HG02588 (cell line): ENCODE measurements around the gene SLC6A18.
"Not testable (repeated sequence)": the region's sequence is repeated elsewhere in the genome, so short reads cannot be mapped to it uniquely, and the experiment has no call there.

Experiments used
- ATAC-seq: cut with Tn5 transposase; IDR thresholded peaks from one replicate; pipeline ENCODE4 v1.9.1; 2021; ENCODE audit warnings: mild to moderate bottlenecking, moderate library complexity; ENCODE audit not compliant: unreplicated experiment

Gene SLC6A18

DNA sequence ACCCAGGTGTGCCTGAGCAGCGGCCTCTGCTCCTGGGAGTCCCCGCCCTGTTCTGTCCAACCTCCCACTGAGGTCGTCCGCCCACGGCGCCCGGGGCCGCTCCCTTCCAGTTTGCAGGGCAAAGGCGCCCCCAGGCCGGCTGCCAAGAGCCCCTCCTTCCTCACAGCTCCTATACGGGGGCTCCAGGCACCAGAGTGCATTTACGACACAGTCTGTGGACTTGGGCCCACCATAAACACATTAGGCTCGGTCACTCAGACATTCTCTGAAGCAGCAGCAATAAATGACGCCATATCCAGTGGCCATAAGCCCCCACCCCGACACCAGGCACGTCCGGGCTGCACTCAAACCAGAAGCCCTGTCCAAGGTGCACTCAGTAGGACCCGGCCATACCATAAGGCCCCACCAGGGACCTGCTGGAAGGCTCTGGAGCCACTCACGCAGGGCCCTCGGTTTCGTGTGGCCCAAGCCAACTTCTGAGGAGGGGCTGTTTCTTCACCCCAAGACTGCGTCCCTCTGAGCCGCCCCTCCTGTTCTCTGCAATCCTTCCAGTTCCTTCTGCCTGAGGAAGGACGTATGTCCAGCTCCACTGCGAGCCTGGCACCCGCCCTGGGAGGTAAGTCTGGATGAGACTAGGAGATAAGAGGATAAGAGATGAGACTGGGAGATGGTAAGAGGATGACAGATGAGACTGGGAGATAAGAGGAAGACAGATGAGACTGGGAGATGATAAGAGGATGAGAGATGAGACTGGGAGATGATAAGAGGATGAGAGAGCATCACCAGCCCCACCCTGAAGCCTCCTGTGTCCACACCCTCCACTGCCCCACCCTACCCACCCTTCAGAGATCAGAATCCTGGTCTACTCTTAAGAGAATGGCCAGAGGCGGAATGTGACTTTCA, 26.7 kb downstream of the SLC6A18 start:
- ATAC-seq = no peak

DNA sequence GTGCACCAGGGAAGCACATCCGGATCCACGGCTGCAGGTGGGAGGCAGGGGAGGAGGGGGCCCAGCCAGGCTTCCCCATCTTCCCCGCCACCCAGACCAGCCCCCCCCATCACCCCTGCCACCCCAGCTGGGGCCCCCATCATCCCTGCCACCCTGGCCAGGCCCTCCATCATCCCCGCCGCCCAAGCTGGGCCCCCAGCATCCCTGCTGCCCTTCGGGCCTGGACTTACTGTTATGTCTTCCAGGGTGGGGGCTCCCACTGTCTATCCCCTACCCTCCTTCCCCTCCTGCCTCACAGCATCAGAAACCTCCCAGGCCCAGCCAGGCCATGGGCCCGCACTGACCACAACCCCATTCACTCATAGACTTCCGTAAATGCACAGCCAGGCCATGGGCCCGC, 27.5 kb downstream of the SLC6A18 start:
- no peak for ATAC-seq

DNA sequence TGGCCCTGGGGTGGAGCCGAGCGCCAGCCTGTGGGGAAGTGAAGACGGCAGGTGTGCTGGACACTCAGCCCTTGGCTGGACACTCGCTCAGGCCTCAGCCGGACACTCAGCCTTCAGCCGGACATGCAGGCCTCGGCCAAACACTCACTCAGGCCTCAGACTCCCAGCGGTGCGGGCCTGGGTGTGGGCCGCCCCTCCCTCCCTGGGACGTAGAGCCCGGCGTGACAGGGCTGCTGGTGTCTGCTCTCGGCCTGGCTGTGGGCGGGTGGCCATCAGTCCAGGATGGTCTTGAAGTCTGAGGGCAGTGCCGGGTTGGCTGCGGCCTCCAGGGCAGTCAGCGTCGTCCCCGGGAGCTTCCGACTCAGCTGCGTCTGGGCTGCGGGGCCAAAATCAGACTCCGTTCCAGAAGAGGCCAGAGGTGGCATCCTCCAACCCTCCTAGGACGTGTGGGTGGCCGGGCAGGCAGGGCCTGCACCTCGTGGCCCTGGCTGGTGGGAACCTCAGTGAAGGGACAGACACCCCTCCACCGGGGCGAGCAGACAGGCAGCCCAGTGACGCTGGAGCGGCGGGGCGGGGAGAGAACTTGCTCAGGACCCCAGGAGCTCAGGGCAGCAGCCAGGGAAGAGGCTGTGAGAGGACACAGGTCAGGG, 28.4 kb downstream of the SLC6A18 start:
- ATAC-seq = no peak

DNA sequence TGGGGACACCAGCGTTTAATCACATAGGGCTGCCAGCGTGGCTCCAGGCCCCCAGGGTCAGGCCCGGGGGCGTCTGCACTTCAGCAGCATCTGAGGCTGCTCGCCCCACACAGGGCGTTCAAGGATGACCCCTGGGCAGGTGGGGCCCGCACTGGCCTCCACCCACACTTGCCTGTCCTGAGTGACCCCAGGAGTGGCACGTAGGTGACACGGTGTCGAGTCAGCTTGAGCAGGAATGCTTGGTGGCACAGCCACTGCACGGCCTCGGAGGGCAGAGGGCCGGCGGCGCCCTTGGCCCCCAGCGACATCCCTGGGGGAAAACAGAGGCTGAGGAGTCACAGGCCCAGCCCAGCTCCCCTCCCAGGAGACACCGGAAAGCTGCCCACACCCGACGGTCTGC, 29.0 kb downstream of the SLC6A18 start:
- ATAC-seq = no peak

DNA sequence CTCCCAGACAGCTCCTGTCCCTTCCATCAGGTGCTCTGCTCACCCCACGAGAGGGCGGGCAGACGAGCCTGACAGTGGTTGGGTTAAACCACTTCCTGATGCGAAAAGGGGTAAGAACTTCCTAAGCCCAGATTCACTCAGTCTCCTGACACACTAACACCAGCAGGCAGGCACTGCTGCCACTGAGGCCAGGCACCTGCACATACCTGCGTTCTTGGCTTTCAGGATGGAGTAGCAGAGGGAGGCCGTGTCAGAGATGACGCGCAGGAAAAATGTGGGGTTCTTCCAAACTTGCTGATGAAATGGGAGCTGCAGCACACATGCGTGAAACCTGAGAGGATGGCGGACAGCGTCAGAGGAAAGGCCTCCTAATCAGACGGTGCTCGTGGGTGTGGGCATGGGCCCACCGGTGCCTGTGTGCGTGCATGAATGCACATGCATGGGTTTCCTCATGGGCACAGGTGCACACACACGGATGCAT, 29.9 kb downstream of the SLC6A18 start:
- no peak for ATAC-seq

DNA sequence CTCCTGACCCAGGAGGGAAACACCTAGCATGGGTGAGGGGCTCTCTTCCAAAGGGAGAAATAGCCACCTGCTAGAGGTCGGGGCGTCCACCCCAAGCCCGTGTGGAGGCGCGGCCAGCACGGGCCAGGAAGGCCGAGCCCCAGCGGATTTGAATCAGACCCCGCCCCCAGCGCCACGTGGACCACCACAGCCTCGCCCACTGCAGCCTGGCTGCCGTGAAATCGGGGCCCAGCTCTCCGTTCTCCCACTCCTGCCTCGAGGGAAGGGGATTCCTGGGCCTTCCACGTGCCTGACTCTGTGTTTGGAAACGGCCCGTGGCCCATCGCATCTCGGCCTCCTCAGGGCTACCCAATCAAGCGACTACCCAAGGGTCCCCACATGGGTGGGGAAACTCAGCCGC, 31.6 kb downstream of the SLC6A18 start:
- ATAC-seq = no peak

DNA sequence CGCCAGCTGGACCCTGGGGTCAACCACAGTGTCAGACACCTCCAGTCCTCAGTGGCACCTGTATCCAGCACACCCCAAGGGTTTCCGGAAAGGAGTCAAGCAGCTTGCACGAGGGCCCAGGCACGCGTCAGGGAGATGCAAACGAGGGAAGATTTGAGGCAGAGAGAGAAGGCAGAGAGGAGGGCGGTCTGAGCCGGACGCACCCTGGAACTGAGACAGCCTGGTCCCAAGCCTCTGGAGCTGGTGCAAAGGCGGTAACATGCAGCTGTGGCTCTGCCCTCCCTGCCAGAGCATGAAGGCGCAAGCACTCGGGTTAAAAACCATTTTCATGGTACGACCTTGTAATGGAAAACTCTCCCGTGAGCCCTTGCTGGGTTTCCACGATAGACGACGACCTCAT, 32.2 kb downstream of the SLC6A18 start:
- ATAC-seq = no peak

DNA sequence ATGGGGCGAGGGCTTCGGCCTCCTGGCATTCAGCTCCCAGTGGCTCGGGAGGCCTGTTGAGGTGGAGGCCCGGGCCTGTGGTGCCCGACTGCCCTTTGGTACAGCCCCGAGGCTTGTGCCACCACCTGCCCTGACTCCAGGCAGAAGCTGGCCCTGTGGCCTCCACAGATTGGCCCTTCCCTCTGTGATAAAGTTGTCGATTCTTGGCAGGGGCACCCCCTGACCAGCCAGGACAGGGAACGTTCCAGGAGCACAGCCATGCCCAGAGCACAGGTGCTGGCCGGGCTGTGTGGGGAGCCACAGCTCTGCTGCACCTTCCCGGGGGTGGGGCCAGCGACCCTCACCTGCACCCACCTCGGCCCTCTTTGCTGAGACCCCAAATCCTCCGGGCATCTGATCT, 32.7 kb downstream of the SLC6A18 start:
- no peak for ATAC-seq

DNA sequence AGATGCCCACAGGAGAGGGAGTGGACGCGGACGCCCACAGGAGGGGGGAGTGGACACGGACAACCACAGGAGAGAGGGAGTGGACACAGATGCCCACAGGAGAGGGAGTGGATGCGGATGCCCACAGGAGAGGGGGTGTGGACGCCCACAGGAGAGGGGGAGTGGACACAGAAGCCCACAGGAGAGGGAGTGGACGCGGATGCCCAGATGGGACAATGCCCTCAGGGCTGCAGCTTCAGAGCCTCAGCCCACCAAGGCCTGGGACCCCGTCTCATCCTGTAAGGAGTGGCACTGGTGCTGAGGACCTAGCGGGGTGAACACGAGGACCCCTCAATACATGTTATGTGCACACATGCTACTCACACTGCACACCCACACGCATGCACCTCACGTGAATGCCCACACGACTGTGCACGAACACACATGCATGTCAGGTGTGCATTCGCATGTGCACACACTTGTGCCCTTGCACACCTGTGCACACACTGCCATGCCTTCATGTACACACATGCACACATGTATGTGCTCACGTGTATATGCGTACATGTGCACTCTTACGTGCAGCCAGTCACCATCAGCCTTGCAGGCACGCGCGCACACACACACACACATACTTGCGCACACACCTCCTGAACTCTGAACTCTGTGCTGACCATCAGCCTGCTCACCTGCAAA, 34.8 kb downstream of the SLC6A18 start:
- ATAC-seq = no peak

DNA sequence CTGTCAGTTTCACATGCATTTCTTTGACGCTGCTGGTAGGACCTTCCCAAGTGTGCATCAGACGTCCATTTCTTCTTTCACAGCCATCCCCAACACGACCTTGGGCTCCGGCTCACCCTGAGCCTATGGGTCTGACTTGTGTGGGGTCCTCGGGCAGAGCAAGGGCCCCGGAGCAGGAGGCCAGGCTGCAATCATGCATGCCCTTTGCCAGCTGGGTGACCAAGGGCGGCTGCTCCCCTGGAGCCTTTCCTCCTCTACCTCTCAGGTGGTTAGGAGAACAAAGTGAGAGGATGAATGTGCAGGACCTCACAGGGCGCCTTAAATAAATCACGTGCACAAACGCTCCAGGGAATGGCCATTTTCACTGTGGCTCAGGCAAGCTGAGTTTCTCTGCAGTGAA, 36.5 kb downstream of the SLC6A18 start:
- no peak for ATAC-seq

DNA sequence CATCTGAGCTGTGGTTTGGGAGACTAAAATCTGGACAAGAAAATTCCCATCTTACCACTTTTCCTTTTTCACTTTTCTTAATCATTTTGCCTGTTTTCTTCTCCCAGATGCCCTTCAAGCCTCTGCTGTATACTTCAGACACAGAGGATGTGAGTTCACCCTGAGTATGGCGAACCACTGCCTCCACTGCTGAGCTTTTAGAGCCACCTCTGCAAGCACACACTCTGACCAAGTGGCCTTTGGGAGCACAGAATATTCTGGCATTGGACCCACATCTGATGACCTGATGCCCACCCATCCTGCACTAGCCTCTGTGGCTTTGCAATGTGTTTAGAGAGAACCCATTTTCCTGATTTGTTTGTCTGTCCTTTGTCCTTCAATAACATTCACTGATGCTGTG, 37.2 kb downstream of the SLC6A18 start:
- no peak for ATAC-seq

DNA sequence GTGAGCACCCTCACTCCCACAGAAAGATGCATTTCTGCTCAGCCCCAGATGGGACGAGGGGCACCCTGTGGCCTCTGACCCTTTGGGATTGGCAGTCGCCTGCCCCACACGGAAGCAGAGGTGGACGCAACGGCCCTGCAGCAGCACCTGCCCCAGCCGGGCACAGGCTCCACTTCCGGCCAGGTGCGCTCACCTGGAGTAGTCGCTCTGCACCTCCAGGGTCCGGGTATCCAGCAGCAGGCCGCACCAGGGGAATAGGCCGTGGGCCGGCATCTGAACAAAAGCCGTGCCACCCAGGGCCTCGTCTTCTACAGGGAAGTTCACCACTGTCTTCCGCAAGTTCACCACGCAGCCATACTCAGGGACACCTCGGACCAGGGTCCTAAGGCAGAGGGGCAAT, 39.0 kb downstream of the SLC6A18 start:
- ATAC-seq = no peak

DNA sequence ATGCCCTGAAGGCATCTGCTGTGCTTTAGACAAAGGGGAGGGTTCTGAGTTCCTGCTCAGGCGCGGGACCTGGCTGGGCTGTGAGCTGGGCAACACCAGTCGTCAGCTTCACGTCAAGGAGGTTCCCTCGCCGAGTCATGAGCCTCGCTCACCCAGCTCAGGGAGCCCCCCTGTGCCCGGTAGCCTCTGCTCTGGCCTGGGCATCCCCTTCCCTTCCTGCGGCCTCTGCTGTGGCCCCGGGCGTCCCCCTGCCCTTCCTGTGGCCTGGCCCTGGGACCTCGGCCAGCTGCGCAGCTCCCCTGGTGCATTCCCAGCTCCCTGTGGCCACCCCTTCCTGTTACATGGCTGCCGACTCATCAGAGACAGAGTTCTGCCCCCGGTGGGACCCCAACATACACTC, 39.8 kb downstream of the SLC6A18 start:
- ATAC-seq = no peak

DNA sequence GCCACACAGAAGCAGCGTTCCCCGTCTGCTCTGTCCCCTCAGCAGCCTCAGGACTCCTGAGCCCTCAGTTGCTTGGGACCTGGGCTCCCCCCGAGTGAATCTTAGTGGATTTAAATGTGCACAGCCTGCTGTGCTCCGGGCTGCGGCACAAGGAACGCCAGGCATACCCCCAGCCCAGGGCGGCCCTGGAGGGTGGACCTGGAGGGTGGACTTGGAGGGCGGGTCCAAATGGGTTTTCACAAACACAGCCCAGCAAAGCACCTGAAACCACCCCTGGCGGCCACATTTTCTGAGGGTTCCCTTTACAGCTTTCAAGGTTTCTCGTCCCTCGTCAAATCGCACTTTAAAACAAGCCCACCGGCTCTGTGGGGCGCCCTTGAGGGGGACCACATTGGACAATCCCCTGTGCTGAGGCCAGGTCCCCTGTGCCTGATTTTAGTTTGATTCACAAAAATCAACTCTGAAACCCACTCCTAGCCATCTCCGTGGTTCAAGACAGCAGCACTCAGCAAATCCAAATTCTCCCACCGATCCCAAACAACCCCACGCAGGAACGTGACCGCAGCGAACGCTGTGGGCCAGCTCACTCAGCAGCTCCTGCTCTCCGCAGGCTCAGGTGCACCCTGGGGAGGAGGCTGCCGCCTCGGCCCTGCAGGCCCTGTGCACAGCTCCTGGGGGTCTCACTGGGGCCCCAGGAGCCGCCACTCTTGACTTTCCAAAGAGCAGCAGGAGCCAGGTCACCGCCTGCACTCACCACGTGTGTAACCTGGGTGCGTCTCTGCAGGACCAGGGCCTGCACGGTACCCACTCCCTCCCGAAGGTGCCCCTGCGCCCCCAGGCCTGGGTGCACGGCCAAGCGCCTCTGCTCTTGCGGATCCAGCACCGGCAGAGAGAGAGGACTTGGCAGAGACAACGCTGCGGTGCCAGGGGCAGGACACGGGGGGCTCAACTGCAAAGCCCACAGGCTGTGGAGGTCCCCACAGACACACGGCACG, 40.6 kb downstream of the SLC6A18 start:
- no peak for ATAC-seq

DNA sequence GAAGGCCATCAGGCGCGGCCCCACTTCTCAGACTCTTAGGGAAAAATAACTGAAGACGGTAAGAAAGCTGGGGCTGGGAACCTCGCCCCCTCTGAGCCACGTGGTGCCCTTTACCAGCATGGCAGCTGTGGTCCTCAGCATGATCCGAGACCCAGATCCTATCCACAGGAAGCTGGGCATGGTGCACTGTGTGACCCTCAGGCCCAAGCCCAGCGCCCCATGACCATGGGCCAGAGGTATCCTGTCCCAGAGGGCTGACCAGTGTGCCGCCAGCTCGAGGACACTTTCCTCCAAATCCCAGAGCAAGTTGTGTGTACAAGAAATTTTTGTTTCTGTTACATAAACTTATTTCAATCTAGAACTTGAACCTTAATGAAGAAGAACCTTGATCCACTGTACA, 41.6 kb downstream of the SLC6A18 start:
- ATAC-seq = no peak

DNA sequence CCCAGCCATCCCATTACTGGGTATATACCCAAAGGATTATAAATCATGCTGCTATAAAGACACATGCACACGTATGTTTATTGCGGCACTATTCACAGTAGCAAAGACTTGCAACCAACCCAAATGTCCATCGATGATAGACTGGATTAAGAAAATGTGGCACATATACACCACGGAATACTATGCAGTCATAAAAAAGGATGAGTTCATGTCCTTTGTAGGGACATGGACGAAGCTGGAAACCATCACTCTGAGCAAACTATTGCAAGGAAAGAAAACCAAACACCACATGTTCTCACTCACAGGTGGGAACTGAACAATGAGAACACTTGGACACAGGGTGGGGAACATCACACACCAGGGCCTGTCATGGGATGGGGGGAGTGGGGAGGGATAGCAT, 42.3 kb downstream of the SLC6A18 start:
- not testable (repeated sequence) for ATAC-seq

DNA sequence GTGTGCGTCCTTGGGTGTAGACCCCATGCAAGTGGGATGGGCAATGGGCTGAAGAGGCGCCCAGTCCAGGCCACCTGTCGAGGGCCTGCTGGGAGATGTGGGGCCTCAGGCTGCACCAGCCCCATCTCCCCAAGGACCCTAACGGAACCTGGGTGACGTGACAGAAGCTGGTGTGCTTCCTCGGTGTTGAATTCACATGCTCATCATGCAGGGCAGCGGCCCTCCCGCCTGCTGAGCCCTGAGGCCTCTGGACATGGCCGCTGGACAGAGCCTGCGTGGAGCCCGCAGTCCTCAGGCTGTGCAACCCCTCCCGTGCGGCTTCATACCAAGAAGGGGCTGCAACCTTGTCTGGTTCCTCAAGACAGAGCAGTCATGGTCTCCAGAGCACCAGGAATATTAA, 42.9 kb downstream of the SLC6A18 start:
- no peak for ATAC-seq

DNA sequence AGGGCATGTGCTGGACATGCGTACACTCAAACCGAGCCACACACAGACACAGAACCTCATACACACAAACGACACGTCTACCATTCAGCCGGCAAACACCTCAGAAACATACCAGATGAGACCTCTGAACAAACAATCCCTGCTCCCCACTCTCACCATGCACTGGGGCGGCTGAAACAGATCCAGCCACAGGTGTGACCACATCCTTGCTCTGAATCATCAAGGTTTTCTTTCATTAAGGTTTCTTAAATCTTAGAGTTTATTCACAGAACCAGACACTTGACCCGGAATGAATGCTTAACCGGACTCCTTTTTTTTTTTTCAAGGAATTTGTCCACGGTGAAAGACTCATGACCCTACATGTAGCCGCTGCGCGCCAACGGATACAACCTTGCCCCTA, 43.5 kb downstream of the SLC6A18 start:
- no peak for ATAC-seq

DNA sequence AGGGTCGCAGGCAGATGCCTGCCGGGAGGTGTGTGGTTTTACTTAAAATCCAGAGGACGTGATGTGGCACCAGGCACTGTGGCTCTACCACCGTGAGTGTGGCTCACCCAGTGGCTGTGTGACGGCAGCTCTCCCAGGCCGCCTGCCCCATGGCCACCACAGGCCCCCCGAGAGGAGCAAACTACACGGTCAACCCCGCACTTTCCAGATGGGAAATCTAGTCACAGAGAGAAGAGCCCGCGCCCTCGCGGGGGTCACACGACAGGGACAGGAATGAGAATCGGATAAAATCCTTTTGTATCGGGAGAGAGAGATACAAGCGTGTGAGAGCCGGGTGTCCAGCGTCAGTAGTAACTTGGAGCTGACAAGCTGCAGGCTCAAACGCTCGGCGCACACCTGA, 45.2 kb downstream of the SLC6A18 start:
- ATAC-seq = no peak
